GM12878 (cell line): ENCODE data around the gene NRXN3.

Source experiments
- CHD1 ChIP-seq: IDR thresholded peaks from 2 replicates; pipeline ENCODE4 v1.6.1; 2012; ENCODE audit warnings: low read depth, low read length, improper control_type of control experiment
- CHD4 ChIP-seq: fragments of 200-600 bp; sonication (generic); IDR thresholded peaks from 2 replicates; pipeline ENCODE4 v1.6.1; 2016; ENCODE audit warnings: mild to moderate bottlenecking
- EGR1 ChIP-seq, 2 experiments: IDR thresholded peaks; 1 replicate in 1 of 2; 2 replicates in 1 of 2; pipeline ENCODE4 v1.6.1; 2011 to 2012; ENCODE audit warnings: low read depth in 2 of 2, low read length in 2 of 2, borderline replicate concordance in 1 of 2, mild to moderate bottlenecking in 1 of 2, moderate library complexity in 1 of 2
- EZH2 ChIP-seq: IDR thresholded peaks from 2 replicates; pipeline ENCODE4 v1.6.1; 2012; ENCODE audit warnings: low read depth, mild to moderate bottlenecking, control low read depth, inconsistent platforms, low read length, borderline replicate concordance; ENCODE audit not compliant: control insufficient read depth
- JUNB ChIP-seq: IDR thresholded peaks from 2 replicates; pipeline ENCODE4 v1.6.1; 2016; ENCODE audit warnings: antibody characterized with exemption, mild to moderate bottlenecking
- NRF1 ChIP-seq: conservative IDR thresholded peaks from 2 replicates; pipeline ENCODE4 v1.6.1; 2011; ENCODE audit warnings: mild to moderate bottlenecking, low read depth, low read length, improper control_type of control experiment
- POLR2AphosphoS5 ChIP-seq: IDR thresholded peaks from 2 replicates; pipeline ENCODE4 v1.6.1; 2011; ENCODE audit warnings: mild to moderate bottlenecking, low read length, inconsistent platforms
- SUZ12 ChIP-seq: fragments of 200-600 bp; sonication (generic); IDR thresholded peaks from one replicate; pipeline ENCODE4 v1.6.1; 2018; ENCODE audit warnings: antibody characterized with exemption, mild to moderate bottlenecking; ENCODE audit not compliant: unreplicated experiment
- TARDBP ChIP-seq: IDR thresholded peaks from 2 replicates; pipeline ENCODE4 v1.6.1; 2016; ENCODE audit warnings: borderline replicate concordance
- TF ChIP-seq, protein P1 (sequence below), 3 experiments: IDR thresholded peaks in 2 of 3; conservative IDR thresholded peaks in 1 of 3; 2 replicates each; pipeline ENCODE4 v1.5.1; 2011; ENCODE audit warnings: low read depth in 3 of 3, low read length in 3 of 3, mild to moderate bottlenecking in 3 of 3, control low read depth in 2 of 3, moderate library complexity in 2 of 3, inconsistent platforms in 1 of 3, mixed read lengths in 1 of 3; ENCODE audit not compliant: control insufficient read depth in 2 of 3, insufficient read depth in 1 of 3; ENCODE audit errors: extremely low read depth in 1 of 3

DNA sequence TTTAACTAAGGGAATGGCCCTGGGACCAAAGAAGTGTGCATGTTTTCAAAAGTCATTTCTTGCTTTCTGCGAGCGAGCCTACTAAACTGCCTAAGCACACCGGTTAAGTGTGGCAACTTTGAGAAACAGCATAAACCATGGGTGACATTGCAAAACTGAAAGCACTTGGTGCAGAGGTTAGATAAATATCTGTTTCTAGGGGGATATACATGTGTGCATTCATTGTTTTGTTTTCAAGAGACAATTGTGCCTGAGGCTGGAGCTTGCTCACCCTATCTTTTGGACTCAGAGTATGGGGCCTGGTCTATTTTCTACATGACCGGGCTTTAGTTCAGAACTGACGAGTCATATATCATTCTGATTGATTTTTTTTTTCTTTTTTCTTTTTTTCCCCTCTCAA lies 923.4 kb downstream of the NRXN3 start:
- TF ChIP-seq, protein P1, sequence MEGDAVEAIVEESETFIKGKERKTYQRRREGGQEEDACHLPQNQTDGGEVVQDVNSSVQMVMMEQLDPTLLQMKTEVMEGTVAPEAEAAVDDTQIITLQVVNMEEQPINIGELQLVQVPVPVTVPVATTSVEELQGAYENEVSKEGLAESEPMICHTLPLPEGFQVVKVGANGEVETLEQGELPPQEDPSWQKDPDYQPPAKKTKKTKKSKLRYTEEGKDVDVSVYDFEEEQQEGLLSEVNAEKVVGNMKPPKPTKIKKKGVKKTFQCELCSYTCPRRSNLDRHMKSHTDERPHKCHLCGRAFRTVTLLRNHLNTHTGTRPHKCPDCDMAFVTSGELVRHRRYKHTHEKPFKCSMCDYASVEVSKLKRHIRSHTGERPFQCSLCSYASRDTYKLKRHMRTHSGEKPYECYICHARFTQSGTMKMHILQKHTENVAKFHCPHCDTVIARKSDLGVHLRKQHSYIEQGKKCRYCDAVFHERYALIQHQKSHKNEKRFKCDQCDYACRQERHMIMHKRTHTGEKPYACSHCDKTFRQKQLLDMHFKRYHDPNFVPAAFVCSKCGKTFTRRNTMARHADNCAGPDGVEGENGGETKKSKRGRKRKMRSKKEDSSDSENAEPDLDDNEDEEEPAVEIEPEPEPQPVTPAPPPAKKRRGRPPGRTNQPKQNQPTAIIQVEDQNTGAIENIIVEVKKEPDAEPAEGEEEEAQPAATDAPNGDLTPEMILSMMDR (IDR thresholded peaks at IDR 0.05 in 2 of 3, conservative IDR thresholded peaks at IDR 0.05 in 1 of 3; ENCODE audit: control insufficient read depth in 2 of 3, extremely low read depth in 1 of 3, insufficient read depth in 1 of 3, low read depth in 3 of 3, low read length in 3 of 3), result no peak
- TF ChIP-seq EGR1 (IDR thresholded peaks at IDR 0.05; ENCODE audit: borderline replicate concordance in 1 of 2, low read depth in 2 of 2, low read length in 2 of 2), result no peak
- no peak for TF ChIP-seq CHD4
- no peak for TF ChIP-seq EZH2
- TF ChIP-seq SUZ12, result no peak
- no peak for TF ChIP-seq JUNB
- TF ChIP-seq NRF1, result no peak
- TF ChIP-seq TARDBP, result no peak
- no peak for TF ChIP-seq CHD1
- no peak for TF ChIP-seq POLR2AphosphoS5
